ENCODE results near the gene FOXN1.

The FOXN1 gene

GRCh38 chr17:28527859-28528258 is 21.7 kb downstream of the FOXN1 start:
- Histone ChIP-seq H3K27ac (no peak overlapping the region), H3K9me3 (ENCODE audit: severe bottlenecking) (no peaks in the 10 kb centered on the region), H3K36me3 (no peaks in the 10 kb centered on the region), H3K27me3 (ENCODE audit: insufficient read depth, low read depth, severe bottlenecking) (no peaks in the 10 kb centered on the region), H3K4me3 (ENCODE audit: low read depth, low read length) (no peak overlapping the region)
- TF ChIP-seq, protein P1, sequence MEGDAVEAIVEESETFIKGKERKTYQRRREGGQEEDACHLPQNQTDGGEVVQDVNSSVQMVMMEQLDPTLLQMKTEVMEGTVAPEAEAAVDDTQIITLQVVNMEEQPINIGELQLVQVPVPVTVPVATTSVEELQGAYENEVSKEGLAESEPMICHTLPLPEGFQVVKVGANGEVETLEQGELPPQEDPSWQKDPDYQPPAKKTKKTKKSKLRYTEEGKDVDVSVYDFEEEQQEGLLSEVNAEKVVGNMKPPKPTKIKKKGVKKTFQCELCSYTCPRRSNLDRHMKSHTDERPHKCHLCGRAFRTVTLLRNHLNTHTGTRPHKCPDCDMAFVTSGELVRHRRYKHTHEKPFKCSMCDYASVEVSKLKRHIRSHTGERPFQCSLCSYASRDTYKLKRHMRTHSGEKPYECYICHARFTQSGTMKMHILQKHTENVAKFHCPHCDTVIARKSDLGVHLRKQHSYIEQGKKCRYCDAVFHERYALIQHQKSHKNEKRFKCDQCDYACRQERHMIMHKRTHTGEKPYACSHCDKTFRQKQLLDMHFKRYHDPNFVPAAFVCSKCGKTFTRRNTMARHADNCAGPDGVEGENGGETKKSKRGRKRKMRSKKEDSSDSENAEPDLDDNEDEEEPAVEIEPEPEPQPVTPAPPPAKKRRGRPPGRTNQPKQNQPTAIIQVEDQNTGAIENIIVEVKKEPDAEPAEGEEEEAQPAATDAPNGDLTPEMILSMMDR (IDR thresholded peaks at IDR 0.05; ENCODE audit: low read depth, low read length) = no peak
- no peak for DNase-seq

- no peaks in the 10 kb centered on the region for H3K36me3 ChIP-seq
- no peak for DNase-seq
- TF ChIP-seq, protein P1 (IDR thresholded peaks at IDR 0.05; ENCODE audit: low read depth, low read length) = no peak
Observed at GRCh38 chr17:28528327-28529012, 22.3 kb downstream of the FOXN1 start.

GRCh38 chr17:28529013-28529400 is 22.9 kb downstream of the FOXN1 start:
- H3K4me3 ChIP-seq (ENCODE audit: low read depth, low read length) = no peak overlapping the region

More at GRCh38 chr17:28528327-28529012, 22.3 kb downstream of the FOXN1 start:
- H3K27me3 ChIP-seq (ENCODE audit: insufficient read depth, low read depth, severe bottlenecking) = no peaks in the 10 kb centered on the region
- no peaks in the 10 kb centered on the region for H3K9me3 ChIP-seq (ENCODE audit: severe bottlenecking)
- no peak overlapping the region for H3K27ac ChIP-seq
- H3K4me3 ChIP-seq (ENCODE audit: low read depth, low read length) = no peak overlapping the region

GRCh38 chr17:28530250-28530649 is 24.1 kb downstream of the FOXN1 start:
- Histone ChIP-seq H3K4me3 (ENCODE audit: low read depth, low read length) (no peak overlapping the region), H3K27ac (no peak overlapping the region), H3K36me3 (no peaks in the 10 kb centered on the region), H3K27me3 (ENCODE audit: insufficient read depth, low read depth, severe bottlenecking) (no peaks in the 10 kb centered on the region), H3K9me3 (ENCODE audit: severe bottlenecking) (no peaks in the 10 kb centered on the region)
- no peak for DNase-seq
- TF ChIP-seq, protein P1 (IDR thresholded peaks at IDR 0.05; ENCODE audit: low read depth, low read length) = no peak

More at GRCh38 chr17:28529013-28529400, 22.9 kb downstream of the FOXN1 start:
- Histone ChIP-seq H3K27me3 (ENCODE audit: insufficient read depth, low read depth, severe bottlenecking) (no peaks in the 10 kb centered on the region), H3K27ac (0 out of 2 replicates have a peak overlapping the region, but pooled peaks have one; percentile 28), H3K36me3 (no peaks in the 10 kb centered on the region), H3K9me3 (ENCODE audit: severe bottlenecking) (no peaks in the 10 kb centered on the region)
- no peak for DNase-seq
- TF ChIP-seq, protein P1 (IDR thresholded peaks at IDR 0.05; ENCODE audit: low read depth, low read length) = no peak

GRCh38 chr17:28530926-28531325 is 24.8 kb downstream of the FOXN1 start:
- DNase-seq = no peak
- Histone ChIP-seq H3K4me3 (ENCODE audit: low read depth, low read length) (no peak overlapping the region), H3K27ac (no peak overlapping the region), H3K9me3 (ENCODE audit: severe bottlenecking) (no peaks in the 10 kb centered on the region), H3K36me3 (no peaks in the 10 kb centered on the region), H3K27me3 (ENCODE audit: insufficient read depth, low read depth, severe bottlenecking) (no peaks in the 10 kb centered on the region)
- TF ChIP-seq, protein P1 (IDR thresholded peaks at IDR 0.05; ENCODE audit: low read depth, low read length) = no peak
